CD8-positive, alpha-beta memory T cell (primary cell): Measurements from ENCODE around the gene NBPF3. TPM values are rescaled to one million over a fixed set of nuclear protein-coding genes. Genes with fewer than 3 reads are reported as not detected.
"Not testable (repeated sequence)": the region's sequence is repeated elsewhere in the genome, so short reads cannot be mapped to it uniquely, and the experiment has no call there.

Experiments
- CTCF ChIA-PET: fragments of 350-600 bp; sonication (Branson Sonifier 250); formaldehyde crosslinking; loops from one replicate; lab custom pipeline; 2021; ENCODE audit warnings: antibody characterized with exemption; lab: Charles Lee
- POLR2A ChIA-PET: fragments of 350-600 bp; sonication (Branson Sonifier 250); formaldehyde crosslinking; loops from one replicate; lab custom pipeline; 2021; ENCODE audit warnings: antibody characterized with exemption; lab: Charles Lee
- DNase-seq, 5 donors: peaks; one replicate each; pipeline versions ENCODE4 v3.0.0 to v3.0.0-alpha.2; 2020 to 2022; ENCODE audit warnings: mixed read lengths in 1 of 5
- H3K27ac ChIP-seq: one replicate; pipeline ENCODE4 v1.7.0; 2013; ENCODE audit warnings: low read depth, mild to moderate bottlenecking, low read length, moderate library complexity
- H3K27me3 ChIP-seq: 2 replicates; pipeline ENCODE4 v1.7.0; 2013; ENCODE audit warnings: low read length, mild to moderate bottlenecking; ENCODE audit not compliant: insufficient read depth, poor library complexity, severe bottlenecking
- H3K36me3 ChIP-seq: 2 replicates; pipeline ENCODE4 v1.7.0; 2013; ENCODE audit warnings: mild to moderate bottlenecking, low read length, moderate library complexity; ENCODE audit not compliant: insufficient read depth
- H3K4me1 ChIP-seq: 2 replicates; pipeline ENCODE4 v1.7.0; 2013; ENCODE audit warnings: mild to moderate bottlenecking, low read length, moderate library complexity; ENCODE audit not compliant: insufficient read depth
- H3K4me3 ChIP-seq: 2 replicates; pipeline ENCODE4 v1.7.0; 2013; ENCODE audit warnings: mild to moderate bottlenecking, low read length
- H3K9me3 ChIP-seq: 2 replicates; pipeline ENCODE4 v1.7.0; 2013; ENCODE audit warnings: mild to moderate bottlenecking, low read length
- H3K27ac Mint-ChIP-seq, 8 donors: one replicate each; pipeline ENCODE4 v1.8.0; 2020 to 2021; ENCODE audit warnings: mixed read lengths in 8 of 8, mild to moderate bottlenecking in 6 of 8, inconsistent platforms in 3 of 8, moderate library complexity in 3 of 8
- H3K27me3 Mint-ChIP-seq, 2 donors: one replicate each; pipeline ENCODE4 v1.8.0; 2020 to 2021; ENCODE audit warnings: mixed read lengths in 2 of 2, mild to moderate bottlenecking in 1 of 2, moderate library complexity in 1 of 2
- H3K36me3 Mint-ChIP-seq, 3 donors: one replicate each; pipeline ENCODE4 v1.8.0; 2020 to 2021; ENCODE audit warnings: mixed read lengths in 3 of 3, inconsistent platforms in 1 of 3, mild to moderate bottlenecking in 1 of 3
- H3K4me1 Mint-ChIP-seq, 3 donors: one replicate each; pipeline ENCODE4 v1.8.0; 2020 to 2021; ENCODE audit warnings: mixed read lengths in 3 of 3, inconsistent platforms in 1 of 3, mild to moderate bottlenecking in 1 of 3
- H3K4me3 Mint-ChIP-seq, 7 donors: one replicate each; pipeline ENCODE4 v1.8.0; 2020 to 2021; ENCODE audit warnings: mixed read lengths in 7 of 7, mild to moderate bottlenecking in 6 of 7, moderate library complexity in 4 of 7, inconsistent platforms in 2 of 7
- H3K9me3 Mint-ChIP-seq, 5 donors: one replicate each; pipeline ENCODE4 v1.8.0; 2020 to 2022; ENCODE audit warnings: mixed read lengths in 5 of 5, mild to moderate bottlenecking in 3 of 5, moderate library complexity in 2 of 5, inconsistent platforms in 1 of 5
- polyA plus RNA-seq: library from polyadenylated mRNA; unstranded; fragments of 300-500 nt; fragmentation: Illumina TruSeq; gene quantifications from one replicate; pipeline ENCODE4 v1.2.3, GENCODE V29; 2021
- total RNA-seq, 2 experiments: library from RNA; stranded (reverse); gene quantifications; one replicate each; pipeline ENCODE4 v1.2.3, GENCODE V29; 2021

The NBPF3 gene
- total and polyA plus RNA-seq, 3 experiments from 2014 or later: 3.9 to 8.3 (median 5.5) TPM

- no peak overlapping the region for H3K27ac Mint-ChIP-seq
- no peaks in the 10 kb centered on the region for H3K9me3 Mint-ChIP-seq
- peaks cover 0 to under 1% (median 0%) of the 10 kb centered on the region in 3 donors for H3K4me1 Mint-ChIP-seq
- CTCF ChIA-PET: no interaction called here
- Histone ChIP-seq H3K9me3 (no peaks in the 10 kb centered on the region), H3K27ac (no peak overlapping the region), H3K4me3 (no peak overlapping the region), H3K27me3 (no peaks in the 10 kb centered on the region), H3K4me1 (no peaks in the 10 kb centered on the region), H3K36me3 (no peaks in the 10 kb centered on the region)
- POLR2A ChIA-PET: no interaction called here
- H3K36me3 Mint-ChIP-seq: no peaks in the 10 kb centered on the region
- H3K4me3 Mint-ChIP-seq: no peak overlapping the region
- DNase-seq: no peak
- peaks cover 3 to 12% of the 10 kb centered on the region in 2 donors for H3K27me3 Mint-ChIP-seq
Measured at GRCh38 chr1:21434394-21434793, 5.5 kb upstream of the NBPF3 start.

DNA sequence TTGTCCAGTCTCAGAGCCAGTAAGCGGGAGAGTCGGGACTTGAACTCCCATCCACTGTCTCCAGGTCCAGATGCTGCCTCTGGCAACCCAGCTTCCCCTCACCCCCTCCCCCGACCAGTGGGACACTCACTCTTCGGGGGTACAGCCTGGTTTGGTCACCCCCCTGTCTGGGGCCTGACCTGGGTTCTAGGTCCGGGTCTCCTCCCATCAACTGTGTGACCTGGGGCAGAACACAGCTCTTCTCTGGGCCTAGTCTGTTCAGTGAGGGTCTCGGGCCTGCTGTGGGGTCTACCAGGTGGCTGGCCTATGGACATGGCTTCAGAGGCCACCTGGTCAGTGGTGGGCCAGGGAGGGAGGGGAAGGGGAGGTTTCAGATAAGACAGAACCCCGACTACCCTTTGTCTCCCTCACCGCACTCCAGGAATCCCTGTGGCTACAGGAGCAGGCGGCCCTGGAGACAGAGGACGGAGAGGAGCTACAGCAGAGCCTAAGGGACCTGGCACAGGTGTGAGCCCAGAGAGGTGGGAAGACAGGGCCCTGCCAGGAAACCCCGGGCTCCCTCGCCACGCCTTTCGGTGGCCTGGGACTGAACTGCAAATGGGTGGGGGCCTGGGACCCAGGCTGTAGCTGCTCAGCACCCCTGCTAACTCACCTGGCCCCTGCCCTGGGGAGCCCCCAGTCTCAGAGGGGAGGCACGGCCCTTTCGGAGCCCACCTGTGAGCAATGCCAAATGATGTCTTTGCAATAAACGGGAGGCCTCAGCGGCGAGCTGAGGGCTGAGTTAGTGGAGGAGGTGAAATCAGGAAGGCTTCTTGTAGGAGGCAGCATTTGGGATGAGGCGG, 4.1 kb upstream of the NBPF3 start:
- H3K27ac Mint-ChIP-seq: no peak overlapping the region
- no peak overlapping the region for H3K4me3 ChIP-seq
- H3K4me1 ChIP-seq: peaks cover 3% of the 10 kb centered on the region
- ChIA-PET POLR2A (no interaction called here), CTCF (no interaction called here)
- H3K27me3 Mint-ChIP-seq: peaks cover 3 to 11% of the 10 kb centered on the region in 2 donors
- H3K9me3 Mint-ChIP-seq: no peaks in the 10 kb centered on the region
- H3K27me3 ChIP-seq: no peaks in the 10 kb centered on the region
- H3K4me1 Mint-ChIP-seq: peaks cover 7 to 10% (median 9%) of the 10 kb centered on the region in 3 donors
- no peaks in the 10 kb centered on the region for H3K36me3 ChIP-seq
- peaks cover 0 to 8% (median 0%) of the 10 kb centered on the region in 3 donors for H3K36me3 Mint-ChIP-seq
- DNase-seq: no peak
- no peaks in the 10 kb centered on the region for H3K9me3 ChIP-seq
- H3K4me3 Mint-ChIP-seq: peak overlapping the region in 2 of 7 donors; percentile 20 to 70
- no peak overlapping the region for H3K27ac ChIP-seq

GRCh38 chr1:21436488-21437340, 3.2 kb upstream of the NBPF3 start:
- peaks cover 4% of the 10 kb centered on the region for H3K4me1 ChIP-seq
- Mint-ChIP-seq H3K27me3 (peaks cover 3 to 11% of the 10 kb centered on the region in 2 donors), H3K9me3 (no peaks in the 10 kb centered on the region), H3K4me1 (peaks cover 11 to 19% (median 13%) of the 10 kb centered on the region in 3 donors), H3K27ac (no peak overlapping the region), H3K36me3 (peaks cover 0 to 9% (median 0%) of the 10 kb centered on the region in 3 donors), H3K4me3 (peak overlapping the region in 3 of 7 donors; percentile 15 to 65 (median 64))
- ChIA-PET POLR2A (no interaction called here), CTCF (no interaction called here)
- no peak for DNase-seq
- no peak overlapping the region for H3K4me3 ChIP-seq
- no peaks in the 10 kb centered on the region for H3K27me3 ChIP-seq
- no peaks in the 10 kb centered on the region for H3K36me3 ChIP-seq
- H3K27ac ChIP-seq: no peak overlapping the region
- H3K9me3 ChIP-seq: no peaks in the 10 kb centered on the region

- Mint-ChIP-seq H3K4me1 (peaks cover 13 to 23% (median 15%) of the 10 kb centered on the region in 3 donors), H3K9me3 (no peaks in the 10 kb centered on the region), H3K27ac (no peak overlapping the region), H3K4me3 (peak overlapping the region in 3 of 7 donors; percentile 15 to 64 (median 19)), H3K27me3 (peaks cover 3 to 14% of the 10 kb centered on the region in 2 donors), H3K36me3 (peaks cover 0 to 9% (median 0%) of the 10 kb centered on the region in 3 donors)
- Histone ChIP-seq H3K27ac (no peak overlapping the region), H3K9me3 (no peaks in the 10 kb centered on the region), H3K4me3 (no peak overlapping the region), H3K27me3 (no peaks in the 10 kb centered on the region), H3K36me3 (no peaks in the 10 kb centered on the region), H3K4me1 (peaks cover 4% of the 10 kb centered on the region)
- CTCF ChIA-PET: no interaction called here
- POLR2A ChIA-PET: no interaction called here
- no peak for DNase-seq
Measured at GRCh38 chr1:21437341-21437640, 2.6 kb upstream of the NBPF3 start.

GRCh38 chr1:21438646-21439312, 1.2 kb upstream of the NBPF3 start:
- POLR2A ChIA-PET, DNase-seq, H3K27me3 ChIP-seq, H3K36me3 ChIP-seq, H3K36me3 Mint-ChIP-seq, H3K4me3 ChIP-seq, H3K9me3 ChIP-seq, H3K4me1 ChIP-seq, H3K9me3 Mint-ChIP-seq, H3K27ac ChIP-seq, CTCF ChIA-PET: not testable (repeated sequence)
- Mint-ChIP-seq H3K27me3 (peaks cover 3 to 12% of the 10 kb centered on the region in 2 donors), H3K4me3 (peak overlapping the region; percentile 49 to 95 (median 92)), H3K27ac (peak overlapping the region in 6 of 8 donors; percentile 36 to 91 (median 58)), H3K4me1 (peaks cover 13 to 23% (median 15%) of the 10 kb centered on the region in 3 donors)

GRCh38 chr1:21439345-21439720, 604 bp upstream of the NBPF3 start:
- no peaks in the 10 kb centered on the region for H3K9me3 ChIP-seq
- Mint-ChIP-seq H3K36me3 (peaks cover 0 to 11% (median 0%) of the 10 kb centered on the region in 3 donors), H3K27ac (peak overlapping the region; percentile 76 to 97 (median 93)), H3K27me3 (peaks cover 3 to 12% of the 10 kb centered on the region in 2 donors), H3K9me3 (no peaks in the 10 kb centered on the region), H3K4me3 (peak overlapping the region; percentile 88 to 96 (median 93)), H3K4me1 (peaks cover 13 to 23% (median 15%) of the 10 kb centered on the region in 3 donors)
- H3K27me3 ChIP-seq: no peaks in the 10 kb centered on the region
- peak overlapping the region; percentile 62 for H3K4me3 ChIP-seq
- CTCF ChIA-PET: no interaction called here
- H3K36me3 ChIP-seq: no peaks in the 10 kb centered on the region
- peaks cover 4% of the 10 kb centered on the region for H3K4me1 ChIP-seq
- POLR2A ChIA-PET: no interaction called here
- no peak for DNase-seq
- H3K27ac ChIP-seq: peak overlapping the region; percentile 20

DNA sequence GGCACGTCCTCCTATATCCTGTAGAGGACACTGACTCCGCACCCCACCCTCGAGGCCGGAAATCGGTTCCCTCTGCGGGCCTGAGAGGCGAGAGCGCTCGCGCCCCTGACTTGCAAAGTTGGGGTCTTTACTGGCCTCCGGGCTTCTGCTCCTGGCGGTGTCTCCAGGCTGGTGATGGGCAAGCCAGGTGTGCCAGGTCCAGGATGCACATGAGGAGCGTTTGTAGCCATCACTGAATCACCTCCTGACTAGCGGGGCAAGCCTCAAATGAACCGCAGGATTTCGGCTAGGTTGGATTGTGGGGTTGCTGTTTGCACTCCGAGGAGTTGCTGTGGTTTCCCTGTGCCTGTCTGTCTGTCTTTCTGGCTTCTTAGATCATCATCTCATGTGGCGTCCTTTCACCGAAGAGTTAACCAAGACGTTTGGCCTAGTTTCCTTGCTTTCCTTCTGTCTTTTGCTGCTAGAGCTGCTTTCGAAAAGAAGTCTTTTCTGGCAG, 741 bp downstream of the NBPF3 start:
- H3K27me3 ChIP-seq, POLR2A ChIA-PET, H3K36me3 ChIP-seq, H3K9me3 ChIP-seq, H3K9me3 Mint-ChIP-seq, H3K4me1 ChIP-seq: not testable (repeated sequence)
- peak overlapping the region; percentile 59 for H3K4me3 ChIP-seq
- Mint-ChIP-seq H3K36me3 (peaks cover 0 to 21% (median 7%) of the 10 kb centered on the region in 3 donors), H3K4me1 (peaks cover 13 to 23% (median 15%) of the 10 kb centered on the region in 3 donors), H3K27ac (peak overlapping the region in 7 of 8 donors; percentile 58 to 87 (median 83)), H3K27me3 (peaks cover 0 to 11% of the 10 kb centered on the region in 2 donors), H3K4me3 (peak overlapping the region; percentile 88 to 96 (median 93))
- CTCF ChIA-PET: interaction anchor here (1.7 kb wide), 1 partner anchor 186 kb away, joined by 4 read pairs; no protein-coding TSS in a partner anchor
- peak overlapping the region; percentile 12 for H3K27ac ChIP-seq
- peak in 2 of 5 donors; percentile 17 to 38 for DNase-seq
